ENCODE results near the gene EP400.

- TF ChIP-seq POLR2A (IDR thresholded peaks at IDR 0.05) (no peak), CTCF (IDR thresholded peaks at IDR 0.05) (no peak)
Measured at GRCh38 chr12:131965073-131965472, 15.3 kb downstream of the EP400 start.
